ENCODE measurements around the gene ALDOA.

ALDOA gene

GRCh38 chr16:30069611-30070462 lies 4.3 kb downstream of the ALDOA start:
- DNase-seq: no peak

GRCh38 chr16:30070490-30070889 lies 4.9 kb downstream of the ALDOA start:
- DNase-seq: no peak

DNA sequence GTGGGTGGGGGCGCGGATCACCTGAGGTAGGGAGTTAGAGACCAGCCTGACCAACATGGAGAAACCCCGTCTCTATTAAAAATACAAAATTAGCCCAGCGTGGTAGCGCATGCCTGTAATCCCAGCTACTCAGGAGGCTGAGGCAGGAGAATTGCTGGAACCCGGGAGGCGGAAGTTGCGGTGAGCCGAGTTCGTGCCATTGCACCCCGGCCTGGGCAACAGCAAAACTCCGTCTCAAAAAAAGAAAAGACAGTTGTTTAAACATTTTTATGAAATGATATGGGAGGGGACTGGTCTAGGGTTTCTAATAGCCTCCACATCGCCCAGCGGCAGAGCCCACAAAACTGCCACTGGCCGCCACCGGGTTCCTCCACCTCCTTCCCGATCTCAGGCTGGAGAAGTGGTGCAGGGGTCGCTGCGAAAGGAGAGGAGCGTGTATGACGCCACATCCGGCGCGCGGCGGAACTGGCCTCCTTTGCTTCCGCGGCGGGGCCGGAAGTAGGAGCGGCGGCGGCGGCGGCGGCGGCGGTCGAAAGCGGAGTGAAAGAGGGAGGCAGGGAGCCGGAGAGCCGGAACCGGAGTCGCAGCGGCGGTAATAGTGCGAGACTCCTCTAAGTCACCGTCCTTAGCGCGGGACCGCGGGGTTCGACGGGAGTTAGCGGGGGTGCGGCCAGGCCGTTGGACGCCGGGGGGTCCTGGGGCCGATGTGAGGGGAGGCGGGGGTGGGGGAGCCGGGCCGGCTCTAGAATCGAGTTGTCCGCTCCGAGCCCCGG lies 10.1 kb downstream of the ALDOA start, which contains the start of gene PPP4C:
TSS of gene PPP4C (plus strand) at position 492 of the 773 bp plus-strand sequence. CDS start 384 bp downstream, outside the sequence.
- peak; percentile 92 for DNase-seq

- DNase-seq: no peak
Measured at GRCh38 chr16:30076276-30076791, 10.8 kb downstream of the ALDOA start.

DNA sequence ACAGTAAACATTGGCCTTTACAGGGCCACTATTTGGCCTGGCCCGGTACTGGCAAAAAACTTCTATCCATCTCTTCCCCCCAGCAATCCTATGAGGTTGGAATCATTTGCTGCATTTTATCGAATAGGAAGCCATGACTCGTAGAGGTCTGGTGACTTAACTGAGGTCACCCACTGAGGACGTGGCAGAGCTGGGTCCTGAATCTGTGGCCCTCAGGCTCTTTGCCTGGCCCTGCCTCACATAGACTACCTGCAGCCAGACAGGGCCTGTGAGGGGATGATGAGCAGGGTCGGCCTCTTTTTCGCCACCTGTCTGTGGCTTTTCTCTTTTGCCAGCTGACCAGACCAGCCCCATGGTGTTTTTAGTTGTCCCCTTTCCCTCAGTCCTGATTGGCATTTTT lies 12.1 kb downstream of the ALDOA start:
- no peak for DNase-seq

GRCh38 chr16:30078744-30079143 lies 13.2 kb downstream of the ALDOA start:
- no peak for DNase-seq

- DNase-seq: no peak
Measured at GRCh38 chr16:30079480-30079879, 13.9 kb downstream of the ALDOA start.

DNA sequence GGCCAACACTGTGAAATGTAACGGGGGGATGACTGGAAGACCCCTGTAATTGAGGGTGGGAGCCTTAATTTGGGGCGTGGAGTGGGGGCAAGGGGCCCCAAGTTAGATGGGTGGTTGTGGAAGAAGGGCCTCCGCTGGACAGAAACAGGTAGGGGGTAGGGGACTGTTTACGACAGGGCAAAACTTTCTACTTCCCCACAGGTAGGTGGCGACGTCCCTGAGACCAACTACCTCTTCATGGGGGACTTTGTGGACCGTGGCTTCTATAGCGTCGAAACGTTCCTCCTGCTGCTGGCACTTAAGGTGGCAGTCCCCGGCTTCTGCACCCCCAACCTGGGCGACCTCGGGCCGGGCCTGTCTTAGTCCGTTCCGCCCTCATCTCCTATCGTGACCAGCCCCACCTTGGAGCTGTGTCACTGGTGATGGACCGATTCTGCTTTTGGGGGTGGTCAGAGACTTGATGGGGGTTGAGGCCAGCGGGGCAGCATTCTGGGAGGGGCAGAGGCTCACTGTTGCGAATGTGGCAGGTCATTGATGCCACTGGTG lies 17.1 kb downstream of the ALDOA start:
- no peak for DNase-seq

DNA sequence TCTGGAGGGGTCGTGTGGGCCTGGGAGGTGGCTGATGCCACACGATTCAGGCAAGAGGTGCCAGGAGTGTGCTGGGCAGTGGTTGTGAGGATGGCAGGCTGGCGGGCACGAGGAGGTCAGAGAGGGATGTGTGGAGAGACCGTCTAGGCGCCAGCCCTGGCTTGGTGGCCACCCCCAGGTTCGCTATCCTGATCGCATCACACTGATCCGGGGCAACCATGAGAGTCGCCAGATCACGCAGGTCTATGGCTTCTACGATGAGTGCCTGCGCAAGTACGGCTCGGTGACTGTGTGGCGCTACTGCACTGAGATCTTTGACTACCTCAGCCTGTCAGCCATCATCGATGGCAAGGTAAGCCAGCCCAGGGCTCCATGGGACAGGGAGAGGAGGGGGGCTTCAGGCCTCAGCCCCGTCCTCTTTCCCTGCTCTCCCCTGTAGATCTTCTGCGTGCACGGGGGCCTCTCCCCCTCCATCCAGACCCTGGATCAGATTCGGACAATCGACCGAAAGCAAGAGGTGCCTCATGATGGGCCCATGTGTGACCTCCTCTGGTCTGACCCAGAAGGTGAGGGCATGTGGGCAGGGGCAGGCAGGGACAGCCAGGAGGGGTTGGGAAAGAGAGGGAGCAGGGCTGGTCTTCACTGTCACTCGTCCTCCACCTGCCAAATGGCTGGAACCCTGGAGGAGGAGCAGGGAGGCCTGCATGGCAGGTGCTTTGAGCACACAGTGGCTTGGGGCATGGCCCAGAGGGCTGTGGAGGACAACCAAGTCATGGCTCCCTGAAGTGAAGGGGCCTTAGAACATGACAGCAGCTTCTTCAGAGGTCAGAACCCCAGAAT lies 17.9 kb downstream of the ALDOA start:
- DNase-seq: no peak

GRCh38 chr16:30084096-30084815 lies 18.7 kb downstream of the ALDOA start:
- DNase-seq: no peak

GRCh38 chr16:30084816-30085159 lies 19.2 kb downstream of the ALDOA start:
- DNase-seq: no peak

DNA sequence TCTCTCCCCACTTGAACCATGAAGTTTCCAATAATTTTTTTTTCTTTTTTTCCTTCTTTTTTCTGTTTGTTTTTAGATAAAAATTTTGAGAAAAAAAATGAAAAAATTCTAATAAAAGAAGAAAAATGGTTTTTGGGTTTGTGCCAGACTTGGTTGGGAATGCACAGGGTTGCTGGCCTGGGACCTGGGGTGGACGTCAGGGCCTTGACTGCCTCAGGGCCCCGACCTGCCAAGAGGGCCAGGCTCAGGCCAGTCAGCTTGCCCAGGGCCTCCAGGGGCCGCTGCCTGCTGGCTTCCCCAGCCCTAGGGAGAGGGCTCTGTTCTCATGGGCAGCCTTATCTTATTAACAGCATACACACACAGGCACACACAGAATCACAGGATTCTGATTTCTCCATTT lies 19.7 kb downstream of the ALDOA start:
- no peak for DNase-seq

- no peak for DNase-seq
Measured at GRCh38 chr16:30085820-30086219, 20.3 kb downstream of the ALDOA start.

DNA sequence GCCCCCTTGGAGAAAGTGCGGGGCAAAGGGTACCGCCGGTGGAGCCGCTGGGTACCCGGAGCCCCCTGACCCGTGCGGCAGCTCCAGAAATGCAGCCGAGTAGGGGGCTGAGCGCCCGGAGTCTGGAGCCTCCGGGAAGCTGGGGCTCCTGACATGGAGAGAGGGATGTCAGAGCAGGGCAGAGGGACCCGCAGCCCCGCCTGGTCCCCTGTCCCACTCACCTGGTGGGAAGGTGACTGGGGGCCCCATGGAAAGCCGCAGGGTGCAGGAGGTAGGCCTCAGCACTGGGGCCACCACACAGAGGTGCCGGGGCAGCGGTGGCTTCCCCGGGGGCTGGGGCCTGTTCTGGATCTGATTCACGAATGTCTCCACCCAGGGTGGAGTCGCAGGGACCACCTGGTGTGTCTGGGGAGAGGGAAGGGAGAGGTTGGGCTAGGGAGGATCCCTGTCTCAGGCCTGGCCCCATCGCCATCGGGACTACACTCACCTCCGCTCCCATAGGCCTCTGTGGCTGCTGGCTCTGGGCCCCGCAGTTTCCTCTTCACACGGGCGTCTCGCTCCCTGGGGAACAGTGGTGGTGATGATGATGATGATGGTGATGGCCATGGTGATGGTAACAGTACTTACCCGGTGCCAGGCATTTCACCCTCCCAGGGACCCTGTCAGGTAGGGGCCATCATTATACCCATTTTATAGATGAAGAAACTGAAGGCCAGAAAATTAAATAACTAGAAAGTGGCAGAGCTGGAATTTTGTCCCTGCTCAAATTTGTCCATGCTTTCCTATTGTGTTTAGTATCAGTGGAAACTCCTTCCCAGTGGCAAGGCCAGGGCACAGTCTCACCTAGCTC lies 21.0 kb downstream of the ALDOA start:
- no peak for DNase-seq

DNA sequence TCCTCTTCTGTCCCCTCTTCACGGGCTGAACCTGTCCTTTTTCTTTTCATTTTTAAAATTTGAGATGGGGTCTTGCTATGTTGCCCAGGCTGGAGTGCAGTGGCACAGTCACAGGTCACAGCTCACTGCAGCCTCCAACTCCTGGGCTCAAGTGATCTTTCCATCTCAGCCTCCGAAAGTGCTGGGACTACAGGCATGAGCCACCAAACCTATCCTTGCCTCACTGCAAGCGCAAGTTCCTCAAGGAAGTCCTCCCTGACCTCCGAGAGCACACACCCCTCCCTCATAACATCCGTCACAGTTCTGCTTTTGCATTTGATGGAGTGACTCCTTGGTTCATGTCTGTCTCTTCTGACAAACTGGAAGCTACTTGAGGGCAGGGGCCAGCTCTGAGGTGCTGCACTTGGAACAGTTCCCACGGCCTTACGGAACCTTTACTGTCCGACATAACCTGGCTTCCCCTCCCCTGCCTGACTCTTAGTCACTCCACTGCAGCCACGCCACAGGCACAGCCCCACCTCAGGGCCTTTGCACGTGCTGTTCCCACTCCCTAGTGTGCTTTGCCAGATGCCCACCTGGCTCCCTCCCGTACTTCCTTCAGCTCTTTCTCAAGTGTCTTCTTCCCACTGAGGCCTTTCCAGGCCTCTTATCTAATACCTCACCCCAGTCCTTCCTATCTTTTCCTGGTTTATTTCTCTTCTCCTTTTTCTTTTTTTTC lies 21.8 kb downstream of the ALDOA start:
- DNase-seq: no peak

DNA sequence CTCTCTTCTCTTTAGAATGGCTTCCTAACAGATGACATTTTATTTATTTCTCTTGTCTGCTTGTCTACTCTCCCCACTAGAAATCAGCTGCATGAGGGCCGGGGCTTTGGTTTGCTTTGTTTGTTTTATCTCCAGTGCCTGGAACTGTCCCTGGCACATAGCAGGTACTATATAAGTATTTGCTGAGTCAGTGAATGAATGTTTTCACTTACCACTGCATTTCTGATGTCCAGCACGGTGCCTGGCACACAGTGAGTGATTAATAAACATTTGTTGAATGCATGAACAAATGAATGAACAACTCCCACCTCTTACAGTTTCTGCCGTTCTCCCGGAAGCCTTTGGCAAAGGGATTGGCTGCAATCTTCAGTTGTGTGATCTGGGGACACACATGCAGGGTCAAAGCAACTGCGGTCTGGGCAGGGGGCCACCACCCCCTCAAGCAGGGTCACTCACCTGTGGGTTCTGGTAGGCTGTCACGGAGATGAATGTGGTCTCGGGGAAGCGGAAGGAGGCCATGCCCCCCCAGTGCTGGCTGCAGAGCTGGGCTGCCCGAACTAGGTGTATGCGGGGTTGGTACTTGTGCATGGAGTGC lies 22.8 kb downstream of the ALDOA start:
- no peak for DNase-seq

- no peak for DNase-seq
Measured at GRCh38 chr16:30088832-30089624, 23.5 kb downstream of the ALDOA start.

DNA sequence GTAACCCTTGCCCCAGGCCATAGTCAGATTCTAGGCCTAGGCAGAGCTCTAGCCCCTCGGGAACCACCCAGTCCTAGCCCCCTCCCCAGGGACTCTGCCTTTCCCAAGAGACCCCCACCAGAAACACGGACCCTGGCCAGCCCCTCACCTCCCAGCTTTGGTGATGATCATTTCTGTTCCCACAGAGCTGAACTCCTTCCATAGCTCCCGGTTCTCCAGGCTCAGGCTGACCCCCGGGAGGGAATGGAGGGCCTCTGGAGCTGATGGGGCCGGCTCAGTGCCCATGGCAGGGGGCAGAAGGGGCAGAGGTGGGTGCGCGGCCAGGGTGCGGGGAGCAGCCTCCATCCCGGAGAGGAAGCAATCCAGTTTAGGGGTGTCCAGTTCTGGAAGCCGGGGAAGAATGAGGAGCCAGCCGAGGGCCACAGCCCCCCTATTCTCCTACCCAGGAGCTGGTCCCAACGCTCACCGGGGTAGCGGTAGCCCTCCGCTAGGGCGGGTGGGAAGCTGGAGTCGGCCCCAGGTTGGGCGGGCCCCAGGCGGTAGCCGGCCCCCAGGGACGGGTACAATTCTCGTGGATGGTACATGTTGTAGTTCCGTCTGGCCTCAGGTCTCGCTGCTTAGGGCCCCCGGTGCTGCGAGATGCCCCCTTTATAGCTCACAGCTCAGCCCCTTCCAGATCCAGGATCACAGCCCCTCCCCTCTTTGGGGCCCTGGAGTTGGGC lies 25.2 kb downstream of the ALDOA start:
- DNase-seq: no peak
